TTC549 (cell line): ENCODE measurements around the gene LHX1.

Source experiments
- FAIRE-seq: peaks from 2 replicates; lab custom pipeline; 2012; peaks lifted over from hg19 to GRCh38; lab: Jason Lieb, UNC

LHX1 gene

DNA sequence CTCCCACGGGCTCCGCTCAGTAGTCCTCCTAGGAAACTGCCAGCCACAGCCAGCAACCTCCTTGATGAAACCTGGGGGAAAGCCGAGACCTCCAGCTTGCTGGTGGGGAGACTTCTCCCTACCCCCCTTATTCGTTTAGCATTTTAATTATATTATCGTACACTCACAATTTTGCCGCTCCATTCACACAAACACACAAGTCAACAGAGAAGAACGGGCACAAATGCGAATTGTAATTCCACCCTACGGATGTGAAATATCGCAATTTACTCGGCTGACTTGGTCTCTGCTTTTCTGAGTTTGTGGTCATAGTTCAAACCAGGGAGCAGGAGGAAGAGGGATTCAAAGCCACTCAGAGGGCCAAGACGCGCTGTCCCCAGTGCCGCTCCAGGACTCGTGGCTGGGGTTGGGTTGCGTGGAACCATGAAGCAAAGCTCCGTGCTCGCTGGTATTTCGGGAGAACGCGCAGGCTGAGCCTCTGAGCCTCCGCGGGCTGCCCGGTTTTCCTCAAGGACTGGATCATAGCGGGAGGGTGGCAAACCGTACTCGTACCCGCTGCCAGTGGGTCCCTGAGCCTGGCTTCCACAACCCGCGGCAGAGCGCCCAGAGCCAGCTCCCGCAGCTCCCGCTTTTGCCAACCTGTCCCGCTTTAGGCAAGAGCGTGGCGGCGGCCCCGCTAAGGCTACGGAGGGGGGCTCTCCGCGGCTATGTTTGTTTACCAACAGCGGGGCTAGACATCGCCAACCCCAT, 2.0 kb downstream of the LHX1 start:
- no peak for FAIRE-seq

- FAIRE-seq = no peak
Measured at GRCh38 chr17:36939802-36940312, 2.6 kb downstream of the LHX1 start.

DNA sequence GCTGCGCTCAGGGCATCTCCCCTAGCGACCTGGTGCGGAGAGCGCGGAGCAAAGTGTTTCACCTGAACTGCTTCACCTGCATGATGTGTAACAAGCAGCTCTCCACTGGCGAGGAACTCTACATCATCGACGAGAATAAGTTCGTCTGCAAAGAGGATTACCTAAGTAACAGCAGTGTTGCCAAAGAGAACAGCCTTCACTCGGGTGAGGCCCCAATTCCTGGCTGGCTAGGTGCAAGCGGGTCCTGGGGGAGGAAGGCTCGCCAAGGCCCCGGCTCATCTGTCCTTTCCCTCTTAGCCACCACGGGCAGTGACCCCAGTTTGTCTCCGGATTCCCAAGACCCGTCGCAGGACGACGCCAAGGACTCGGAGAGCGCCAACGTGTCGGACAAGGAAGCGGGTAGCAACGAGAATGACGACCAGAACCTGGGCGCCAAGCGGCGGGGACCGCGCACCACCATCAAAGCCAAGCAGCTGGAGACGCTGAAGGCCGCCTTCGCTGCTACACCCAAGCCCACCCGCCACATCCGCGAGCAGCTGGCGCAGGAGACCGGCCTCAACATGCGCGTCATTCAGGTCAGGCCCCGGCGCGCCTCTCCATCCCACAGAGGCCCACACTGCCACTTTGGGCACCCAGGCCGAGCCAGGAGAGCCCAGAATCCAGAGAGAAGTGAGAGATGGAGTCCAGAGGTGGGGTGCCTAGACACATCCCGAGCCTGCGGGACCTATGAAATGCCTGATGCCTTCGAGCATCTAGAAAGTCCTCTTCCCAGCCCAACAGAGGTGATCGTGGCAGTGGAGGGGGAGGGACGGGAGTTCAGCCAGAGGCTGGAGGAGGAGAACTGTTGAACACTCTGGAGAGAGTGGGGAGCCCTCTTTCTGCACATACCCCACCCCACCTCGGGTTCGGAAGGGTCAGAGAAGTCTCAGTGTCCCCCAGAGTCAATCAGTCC, 3.3 kb downstream of the LHX1 start:
- no peak for FAIRE-seq

GRCh38 chr17:36941265-36942010, 4.2 kb downstream of the LHX1 start:
- FAIRE-seq = no peak

- no peak for FAIRE-seq
Measured at GRCh38 chr17:36942019-36942599, 4.8 kb downstream of the LHX1 start.

DNA sequence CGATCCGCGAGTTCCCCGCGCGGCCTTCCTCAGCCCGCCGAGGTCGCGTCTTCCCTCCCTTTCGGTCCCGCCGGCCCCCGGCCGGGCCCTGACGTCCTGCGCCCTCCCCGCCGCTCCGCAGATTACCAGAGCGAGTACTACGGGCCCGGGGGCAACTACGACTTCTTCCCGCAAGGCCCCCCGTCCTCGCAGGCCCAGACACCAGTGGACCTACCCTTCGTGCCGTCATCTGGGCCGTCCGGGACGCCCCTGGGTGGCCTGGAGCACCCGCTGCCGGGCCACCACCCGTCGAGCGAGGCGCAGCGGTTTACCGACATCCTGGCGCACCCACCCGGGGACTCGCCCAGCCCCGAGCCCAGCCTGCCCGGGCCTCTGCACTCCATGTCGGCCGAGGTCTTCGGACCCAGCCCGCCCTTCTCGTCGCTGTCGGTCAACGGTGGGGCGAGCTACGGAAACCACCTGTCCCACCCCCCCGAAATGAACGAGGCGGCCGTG, 5.4 kb downstream of the LHX1 start:
- FAIRE-seq = no peak

DNA sequence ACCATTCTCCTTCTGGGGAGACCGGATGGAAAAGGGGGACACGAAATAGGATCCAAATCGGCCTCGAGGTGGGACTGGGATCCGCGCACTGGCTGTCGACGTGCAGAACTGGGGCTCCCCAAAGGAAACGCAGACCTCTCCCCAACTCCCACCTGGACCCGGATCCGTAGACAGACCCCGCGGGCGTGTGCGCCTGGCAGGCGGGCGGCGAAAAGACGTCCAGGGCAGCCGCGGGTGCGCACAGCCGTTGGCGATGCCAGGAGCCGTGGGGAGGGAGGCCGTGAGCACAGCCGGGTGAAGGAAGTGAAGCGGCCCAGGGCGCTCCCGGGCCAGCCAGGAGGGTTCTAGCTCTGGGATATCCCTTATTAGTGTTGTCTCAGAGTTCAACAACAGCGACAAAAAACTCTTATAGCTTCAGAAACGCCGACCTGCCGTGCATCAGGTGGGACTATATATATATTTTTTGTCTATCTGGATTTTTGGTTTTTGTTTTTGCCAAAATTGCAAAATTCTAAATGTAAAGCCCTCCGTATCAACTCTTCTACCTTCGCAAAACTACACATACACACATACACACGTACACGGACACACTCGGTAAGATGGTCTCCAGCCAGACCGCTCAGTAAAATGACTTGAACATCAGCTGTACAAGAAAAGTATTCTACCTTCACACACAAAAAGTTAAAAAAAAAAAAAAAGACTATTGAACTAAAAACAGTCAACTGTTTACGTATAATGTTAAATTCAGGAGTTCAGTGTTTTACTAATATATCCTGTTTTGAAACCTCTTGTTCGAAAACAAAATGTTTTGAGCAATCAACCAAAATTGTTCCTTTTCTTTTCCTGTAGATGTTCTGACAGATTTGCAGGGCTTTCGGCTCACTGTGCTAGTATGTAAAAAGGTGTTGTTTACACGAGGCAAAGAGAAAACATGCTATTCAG, 6.2 kb downstream of the LHX1 start:
- FAIRE-seq = no peak

GRCh38 chr17:36944553-36944952, 7.3 kb downstream of the LHX1 start:
- no peak for FAIRE-seq

- FAIRE-seq = no peak
Measured at GRCh38 chr17:36945140-36945539, 7.9 kb downstream of the LHX1 start.

DNA sequence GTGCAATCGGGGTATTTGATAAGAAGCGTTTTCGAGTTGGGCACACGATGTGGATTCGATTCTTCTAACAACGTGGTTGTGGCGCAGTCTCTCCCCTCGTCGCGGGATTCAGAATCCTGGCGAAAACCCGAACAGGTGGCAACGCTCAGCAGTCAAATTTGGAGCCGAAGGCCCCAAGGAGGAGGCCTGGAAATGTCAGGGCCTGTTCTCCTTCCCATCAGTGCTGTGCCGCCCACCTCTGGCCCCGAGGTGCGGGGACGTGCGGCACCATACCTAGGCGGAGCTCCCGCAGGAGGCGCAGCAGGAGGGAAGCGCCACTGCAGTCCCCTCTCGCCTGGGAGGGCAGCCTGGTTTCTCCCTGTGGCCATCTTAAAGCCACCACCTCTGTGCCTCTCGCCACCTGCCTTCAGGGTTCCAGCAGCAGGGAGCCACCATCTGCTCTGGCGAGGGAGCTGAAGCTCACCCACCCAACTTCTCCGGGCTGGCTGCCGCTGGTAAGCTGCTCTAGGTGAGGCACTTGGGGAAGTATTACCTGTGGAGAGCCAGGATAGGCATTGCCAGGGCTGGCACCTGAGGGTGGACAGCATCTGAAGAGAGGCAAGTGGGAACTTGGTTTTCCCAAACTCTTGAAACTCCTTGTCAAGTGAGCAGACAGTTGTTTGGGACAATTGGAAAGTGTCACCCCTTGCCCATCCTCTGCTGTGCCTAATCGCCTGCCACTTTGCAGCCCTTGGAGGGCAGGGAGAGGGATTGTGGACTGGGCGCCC, 8.9 kb downstream of the LHX1 start:
- FAIRE-seq = no peak

GRCh38 chr17:36946726-36947091, 9.4 kb downstream of the LHX1 start:
- no peak for FAIRE-seq

DNA sequence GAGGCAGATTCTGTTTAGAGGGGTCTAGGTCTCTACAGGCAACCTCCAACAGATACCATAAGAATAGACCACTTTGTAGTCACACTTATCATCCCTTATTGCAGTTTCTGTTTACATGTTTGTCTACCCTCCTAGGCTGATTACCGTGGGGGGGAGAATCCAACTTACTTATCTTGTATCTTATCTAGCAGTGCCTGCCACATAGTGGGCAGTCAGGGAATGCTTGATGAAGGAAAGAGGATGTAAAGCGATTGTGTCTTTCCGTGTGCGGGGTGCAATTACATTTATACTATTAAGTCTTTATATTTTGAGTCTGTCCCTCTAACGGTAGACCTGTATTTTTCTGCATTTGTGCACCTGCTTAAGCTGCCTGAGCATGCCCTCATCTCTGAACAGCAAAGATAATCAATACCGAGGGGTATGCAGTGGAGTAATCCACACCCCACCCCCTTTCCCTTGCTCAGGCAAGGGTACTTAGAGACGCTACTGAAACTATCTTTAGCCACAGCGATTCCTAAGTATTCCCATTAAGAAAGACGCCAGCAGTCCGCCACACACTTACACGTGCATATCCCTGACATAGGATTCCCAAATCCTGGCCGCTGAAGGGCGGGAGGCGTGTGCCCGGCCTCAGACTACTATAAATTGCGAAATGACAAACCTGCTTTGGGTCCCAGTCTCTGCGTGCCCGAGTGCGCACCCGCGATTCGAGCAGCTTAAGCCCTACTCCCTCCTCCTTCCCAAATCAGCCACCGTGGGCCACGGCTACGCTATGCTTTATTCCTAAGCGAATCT, 10.8 kb downstream of the LHX1 start:
- no peak for FAIRE-seq

- no peak for FAIRE-seq
Measured at GRCh38 chr17:36948717-36949460, 11.6 kb downstream of the LHX1 start, which contains the start of gene AATF. Gene AATF (plus strand): TSS chr17:36948954. CDS start chr17:36949126, 172 bp downstream.

GRCh38 chr17:36949461-36949927, 12.2 kb downstream of the LHX1 start:
- no peak for FAIRE-seq

DNA sequence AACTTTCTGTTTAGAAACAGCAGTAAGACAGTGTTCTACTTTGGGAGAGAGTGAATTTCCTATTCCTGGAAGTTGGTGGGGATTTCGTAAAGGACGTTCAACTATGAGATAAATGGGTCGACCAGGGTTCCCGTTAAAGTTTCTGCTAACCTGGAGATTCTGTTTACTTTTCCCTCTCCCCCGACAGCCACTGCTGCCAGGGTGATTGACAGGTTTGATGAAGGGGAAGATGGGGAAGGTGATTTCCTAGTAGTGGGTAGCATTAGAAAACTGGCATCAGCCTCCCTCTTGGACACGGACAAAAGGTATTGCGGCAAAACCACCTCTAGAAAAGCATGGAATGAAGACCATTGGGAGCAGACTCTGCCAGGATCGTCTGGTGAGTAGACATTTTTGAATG, 12.8 kb downstream of the LHX1 start:
- no peak for FAIRE-seq

GRCh38 chr17:36951084-36951789, 14.0 kb downstream of the LHX1 start:
- FAIRE-seq = no peak

- no peak for FAIRE-seq
Measured at GRCh38 chr17:36971508-36971907, 34.2 kb downstream of the LHX1 start.
